A549 (cell line): ENCODE measurements around the gene NPR3. TPM values are rescaled to one million over a fixed set of nuclear protein-coding genes. Genes with fewer than 3 reads are reported as not detected.

ENCODE experiments used
- ATAC-seq, 2 experiments: fragments of 200-7000 bp in 1 of 2; fragments of >200 bp in 1 of 2; cut with Nextera tagmentation in 1 of 2; cut with Tn5 transposase in 1 of 2; 3 replicates each; pipeline versions ENCODE4 v1.8.0 to v1.9.1; 2018 to 2020; ENCODE audit warnings: mild to moderate bottlenecking in 1 of 2, moderate library complexity in 1 of 2
- CTCF ChIA-PET: fragments of 300-600 bp; sonication (Branson Sonifier 250); formaldehyde crosslinking; extraction: SDS; loops from one replicate; lab custom pipeline; 2021; ENCODE audit warnings: antibody characterized with exemption, inconsistent platforms; lab: Yijun Ruan, JAX
- POLR2A ChIA-PET: fragments of 350-600 bp; formaldehyde crosslinking; extraction: SDS; loops from one replicate; lab custom pipeline; 2021; ENCODE audit warnings: antibody characterized with exemption, inconsistent platforms; lab: Yijun Ruan, JAX
- DNase-seq, 2 experiments: peaks; one replicate each; pipeline versions ENCODE4 v3.0.0 to v3.0.0-alpha.2; 2011 to 2016; ENCODE audit warnings: low read depth in 1 of 2, low spot score in 1 of 2
- FAIRE-seq: peaks from 2 replicates; lab custom pipeline; 2011; peaks lifted over from hg19 to GRCh38; lab: Jason Lieb, UNC
- H3K27ac ChIP-seq, 2 experiments: fragments of >200 bp; sonication (Bioruptor Twin); formaldehyde crosslinking; 3 replicates each; pipeline ENCODE4 v1.5.1; 2016 to 2017
- H3K4me1 ChIP-seq: fragments of >200 bp; sonication (Bioruptor Twin); formaldehyde crosslinking; 3 replicates; pipeline ENCODE4 v1.6.1; 2016
- H3K4me2 ChIP-seq: fragments of >200 bp; sonication (Bioruptor Twin); formaldehyde crosslinking; 3 replicates; pipeline ENCODE4 v1.6.1; 2016
- H3K4me3 ChIP-seq: fragments of >200 bp; sonication (Bioruptor Twin); formaldehyde crosslinking; 3 replicates; pipeline ENCODE4 v1.5.1; 2016
- H3K9me3 ChIP-seq: fragments of >200 bp; sonication (Bioruptor Twin); formaldehyde crosslinking; 3 replicates; pipeline ENCODE4 v1.6.1; 2016
- BHLHE40 ChIP-seq: IDR thresholded peaks from 2 replicates; pipeline ENCODE4 v1.6.1; 2012; ENCODE audit warnings: low read depth, low read length, inconsistent platforms
- CEBPB ChIP-seq, 2 experiments: fragments of >200 bp in 1 of 2; sonication (Bioruptor Twin) in 1 of 2; formaldehyde crosslinking in 1 of 2; IDR thresholded peaks; 2 replicates each; pipeline ENCODE4 v1.6.1; 2012 to 2016
- CHD2 ChIP-seq: fragments of 150-350 bp; IDR thresholded peaks from 2 replicates; pipeline ENCODE4 v1.6.1; 2014; ENCODE audit warnings: low read length; ENCODE audit not compliant: partially characterized antibody
- EHF ChIP-seq: fragments of 250-450 bp; sonication (Bioruptor Pico); IDR thresholded peaks from 2 replicates; pipeline ENCODE4 v1.5.0; 2020; ENCODE audit warnings: mild to moderate bottlenecking
- EHMT2 ChIP-seq: fragments of 200-600 bp; sonication (generic); IDR thresholded peaks from 2 replicates; pipeline ENCODE4 v1.6.1; 2016; ENCODE audit warnings: antibody characterized with exemption, low read depth, mild to moderate bottlenecking, moderate library complexity
- EP300 ChIP-seq, 2 experiments: fragments of >200 bp; sonication (Bioruptor Twin); formaldehyde crosslinking; IDR thresholded peaks; 2 replicates in 1 of 2; 3 replicates in 1 of 2; pipeline ENCODE4 v1.6.1; 2016 to 2017
- ESRRA ChIP-seq: fragments of 150-350 bp; IDR thresholded peaks from 2 replicates; pipeline ENCODE4 v1.6.1; 2014; ENCODE audit warnings: mild to moderate bottlenecking, low read length, borderline replicate concordance
- FOSB ChIP-seq: fragments of 250-450 bp; sonication (Bioruptor Pico); IDR thresholded peaks from 2 replicates; pipeline ENCODE4 v1.5.0; 2020; ENCODE audit warnings: mild to moderate bottlenecking, moderate library complexity
- FOSL2 ChIP-seq, 2 experiments: fragments of 450-650 bp in 1 of 2; fragments of >200 bp in 1 of 2; sonication (Bioruptor Twin) in 1 of 2; formaldehyde crosslinking; IDR thresholded peaks; 2 replicates each; pipeline versions ENCODE4 v1.5.0 to v1.6.1; 2016 to 2020; ENCODE audit warnings: mild to moderate bottlenecking in 1 of 2, moderate library complexity in 1 of 2
- FOXS1 ChIP-seq: fragments of 250-450 bp; sonication (Bioruptor Pico); IDR thresholded peaks from 2 replicates; pipeline ENCODE4 v1.5.0; 2020; ENCODE audit warnings: mild to moderate bottlenecking, moderate library complexity
- GATA3 ChIP-seq: IDR thresholded peaks from 2 replicates; pipeline ENCODE4 v1.6.1; 2012; ENCODE audit warnings: borderline replicate concordance
- HDAC2 ChIP-seq: fragments of 200-600 bp; sonication (generic); IDR thresholded peaks from 2 replicates; pipeline ENCODE4 v1.6.1; 2016
- HEYL ChIP-seq: fragments of 250-450 bp; sonication (Bioruptor Pico); IDR thresholded peaks from 2 replicates; pipeline ENCODE4 v1.8.0; 2021; ENCODE audit warnings: mild to moderate bottlenecking, moderate library complexity
- HOXB5 ChIP-seq: fragments of 250-450 bp; sonication (Bioruptor Pico); IDR thresholded peaks from 2 replicates; pipeline ENCODE4 v1.5.0; 2020; ENCODE audit warnings: mild to moderate bottlenecking, moderate library complexity
- JUN ChIP-seq, 2 experiments: fragments of >200 bp; sonication (Bioruptor Twin); formaldehyde crosslinking; IDR thresholded peaks; 2 replicates in 1 of 2; 3 replicates in 1 of 2; pipeline ENCODE4 v1.6.1; 2016 to 2017
- JUNB ChIP-seq: fragments of >200 bp; sonication (Bioruptor Twin); formaldehyde crosslinking; IDR thresholded peaks from 2 replicates; pipeline ENCODE4 v1.6.1; 2016
- MAFK ChIP-seq: fragments of 450-650 bp; IDR thresholded peaks from 2 replicates; pipeline ENCODE4 v1.6.1; 2014; ENCODE audit not compliant: partially characterized antibody
- MAZ ChIP-seq: fragments of 150-350 bp; IDR thresholded peaks from 2 replicates; pipeline ENCODE4 v1.6.1; 2014; ENCODE audit warnings: antibody characterized with exemption, low read depth, low read length, borderline replicate concordance
- MYC ChIP-seq: IDR thresholded peaks from 2 replicates; pipeline ENCODE4 v1.6.1; 2012; ENCODE audit warnings: mild to moderate bottlenecking, inconsistent platforms, low read length, improper control_type of control experiment, borderline replicate concordance
- NPAS2 ChIP-seq: fragments of 250-450 bp; sonication (Bioruptor Pico); IDR thresholded peaks from 2 replicates; pipeline ENCODE4 v1.8.0; 2022; ENCODE audit warnings: mild to moderate bottlenecking, moderate library complexity, borderline replicate concordance
- NR3C1 ChIP-seq: fragments of >200 bp; sonication (Bioruptor Twin); formaldehyde crosslinking; IDR thresholded peaks from 3 replicates; pipeline ENCODE4 v1.6.1; 2017
- RAD21 ChIP-seq, 2 experiments: fragments of >200 bp in 1 of 2; sonication (Bioruptor Twin) in 1 of 2; formaldehyde crosslinking in 1 of 2; IDR thresholded peaks in 1 of 2; conservative IDR thresholded peaks in 1 of 2; 2 replicates in 1 of 2; 3 replicates in 1 of 2; pipeline ENCODE4 v1.6.1; 2012 to 2018; ENCODE audit warnings: inconsistent platforms in 1 of 2
- RARB ChIP-seq: fragments of 250-450 bp; sonication (Bioruptor Pico); IDR thresholded peaks from 2 replicates; pipeline ENCODE4 v1.8.0; 2021; ENCODE audit warnings: mild to moderate bottlenecking, moderate library complexity
- RCOR1 ChIP-seq: fragments of 150-350 bp; IDR thresholded peaks from 2 replicates; pipeline ENCODE4 v1.6.1; 2014; ENCODE audit warnings: antibody characterized with exemption, low read length, low read depth
- RNF2 ChIP-seq: fragments of 200-600 bp; sonication (generic); IDR thresholded peaks from 2 replicates; pipeline ENCODE4 v1.6.1; 2016; ENCODE audit warnings: low read depth, mild to moderate bottlenecking, antibody characterized with exemption, moderate library complexity, borderline replicate concordance
- SREBF2 ChIP-seq: fragments of 450-650 bp; IDR thresholded peaks from 2 replicates; pipeline ENCODE4 v1.6.1; 2014; ENCODE audit warnings: mild to moderate bottlenecking, moderate library complexity
- ZFP36 ChIP-seq: fragments of 450-650 bp; IDR thresholded peaks from 2 replicates; pipeline ENCODE4 v1.6.1; 2014; ENCODE audit warnings: borderline replicate concordance; ENCODE audit not compliant: partially characterized antibody
- ZNF302 ChIP-seq: fragments of 250-450 bp; sonication (Bioruptor Pico); IDR thresholded peaks from 2 replicates; pipeline ENCODE4 v1.9.0; 2021; ENCODE audit warnings: inconsistent platforms, mild to moderate bottlenecking, moderate library complexity
- ZSCAN20 ChIP-seq: fragments of 250-450 bp; sonication (Bioruptor Pico); IDR thresholded peaks from 2 replicates; pipeline ENCODE4 v1.8.0; 2022; ENCODE audit warnings: mild to moderate bottlenecking, moderate library complexity
- WGBS: methylation state at CpG from one replicate; pipeline ENCODE4 v1.1.6; 2017; ENCODE audit errors: missing lambda C conversion rate; 5-methylcytosine and 5-hydroxymethylcytosine counted together
- polyA plus RNA-seq, 4 experiments: library from polyadenylated mRNA; depleted of rRNA in 3 of 4; stranded (reverse); fragments of >200 nt; fragmentation: RNase III in 1 of 4; extraction: RNeasy Plus Mini Kit Qiagen cat#74134 plus additional on column Dnase treatment in 1 of 4; gene quantifications; 2 replicates in 3 of 4; 3 replicates in 1 of 4; pipeline ENCODE4 v1.2.3, GENCODE V29; 2011 to 2017
- TF ChIP-seq, protein P1 (sequence below): fragments of 250-450 bp; sonication (Bioruptor Pico); IDR thresholded peaks from 2 replicates; pipeline ENCODE4 v1.5.0; 2020; ENCODE audit warnings: low read depth, mild to moderate bottlenecking, moderate library complexity
- TF ChIP-seq, protein P2 (sequence below): IDR thresholded peaks from 2 replicates; pipeline ENCODE4 v1.6.1; 2012
- TF ChIP-seq, protein P3 (sequence below): IDR thresholded peaks from 2 replicates; pipeline ENCODE4 v1.6.1; 2012; ENCODE audit warnings: low read depth, borderline replicate concordance
- TF ChIP-seq, protein P4 (sequence below): fragments of >200 bp; sonication (Bioruptor Twin); formaldehyde crosslinking; IDR thresholded peaks from 2 replicates; pipeline ENCODE4 v1.6.1; 2016

Gene NPR3
- polyA plus RNA-seq, 2 of the 4 experiments (the other 2 are of a cell fraction), result 16.4 to 18.6 TPM

DNA sequence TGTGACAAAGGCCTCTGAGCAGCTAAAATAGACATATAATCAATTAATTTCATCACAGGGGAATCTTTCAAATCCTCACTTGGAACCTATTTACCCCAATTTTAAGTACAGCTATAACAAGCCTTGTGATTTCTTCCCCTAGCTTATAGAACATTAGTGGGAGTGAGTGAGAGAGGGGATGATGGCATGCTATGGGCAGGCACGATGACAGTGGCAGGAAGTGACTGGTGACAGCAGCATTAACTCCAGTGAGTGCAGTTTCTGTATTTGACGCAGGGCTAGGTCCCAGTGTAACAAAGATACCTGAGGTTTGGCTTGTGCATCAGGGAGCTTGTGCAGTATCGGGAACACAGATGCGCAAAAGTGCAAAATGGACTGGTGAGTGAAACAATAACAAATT lies 54.1 kb downstream of the NPR3 start:
- H3K27ac ChIP-seq, result peak overlapping the region; percentile 95 to 98
- H3K9me3 ChIP-seq, result peaks cover 16% of the 10 kb centered on the region
- H3K4me1 ChIP-seq, result peaks cover 55% of the 10 kb centered on the region
- POLR2A ChIA-PET, result no interaction called here
- DNase-seq (no peak), FAIRE-seq (no peak), ATAC-seq (no peak)
- no peak overlapping the region for H3K4me3 ChIP-seq
- CTCF ChIA-PET, result interaction anchor here (1.0 to 3.3 kb wide), 2 partner anchors 55 to 88 kb away, joined by 3 to 13 read pairs; partner anchors contain the start of gene NPR3
- WGBS, result 90% methylated on average over 4 of the region's 4 CpGs
- TF ChIP-seq JUNB (no peak), MYC (no peak), ZFP36 (no peak), EHF (CRISPR knock-in tag) (no peak), RCOR1 (no peak), SREBF2 (no peak), ESRRA (no peak), CEBPB (IDR thresholded peaks at IDR 0.05) (no peak), EHMT2 (no peak), MAZ (no peak), NR3C1 (no peak), ZNF302 (CRISPR knock-in tag) (no peak), NPAS2 (no peak), GATA3 (no peak), CHD2 (no peak)
- TF ChIP-seq, protein P1, sequence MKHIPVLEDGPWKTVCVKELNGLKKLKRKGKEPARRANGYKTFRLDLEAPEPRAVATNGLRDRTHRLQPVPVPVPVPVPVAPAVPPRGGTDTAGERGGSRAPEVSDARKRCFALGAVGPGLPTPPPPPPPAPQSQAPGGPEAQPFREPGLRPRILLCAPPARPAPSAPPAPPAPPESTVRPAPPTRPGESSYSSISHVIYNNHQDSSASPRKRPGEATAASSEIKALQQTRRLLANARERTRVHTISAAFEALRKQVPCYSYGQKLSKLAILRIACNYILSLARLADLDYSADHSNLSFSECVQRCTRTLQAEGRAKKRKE (CRISPR knock-in tag), result no peak
- no peak overlapping the region for H3K4me2 ChIP-seq

DNA sequence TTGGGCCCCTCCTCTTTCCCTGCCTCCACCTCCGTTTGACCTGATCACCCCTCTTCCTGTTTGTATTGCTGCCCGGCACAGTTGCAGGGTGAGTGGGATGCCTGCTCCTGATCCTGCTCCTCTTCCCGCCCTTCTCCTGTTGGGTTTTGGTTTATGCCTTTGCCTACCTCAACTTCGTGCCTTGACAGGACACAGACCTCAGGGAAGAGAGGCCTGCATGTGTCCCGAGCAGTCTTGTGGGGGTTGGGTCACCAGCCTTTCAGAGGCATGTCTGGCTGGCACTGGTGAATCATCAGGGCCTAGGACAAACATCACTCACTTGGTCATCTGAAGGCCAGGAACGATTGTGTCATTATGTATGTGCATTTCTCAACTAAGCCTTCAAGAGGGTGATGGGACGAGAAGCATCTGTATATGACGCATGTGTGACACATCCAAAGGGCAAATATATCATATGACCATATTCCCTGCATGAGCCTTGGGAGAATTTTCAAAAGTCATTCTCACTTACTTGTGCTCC lies 56.9 kb downstream of the NPR3 start:
- H3K27ac ChIP-seq, result peak overlapping the region; percentile 95 to 98
- peak overlapping the region; percentile 76 for H3K4me2 ChIP-seq
- FAIRE-seq (peak; percentile 100), DNase-seq (peak; percentile 96 to 99), ATAC-seq (peak; percentile 98 to 99)
- ChIA-PET POLR2A (no interaction called here), CTCF (interaction anchor here (1.3 kb wide), 1 partner anchor 149 kb away, joined by 3 read pairs; no protein-coding TSS in a partner anchor)
- peaks cover 7% of the 10 kb centered on the region; the same call in 1 of the 3 replicates for H3K9me3 ChIP-seq
- H3K4me3 ChIP-seq, result no peak overlapping the region; the same call in 2 of the 3 replicates
- WGBS, result 2% methylated on average over 8 of the region's 8 CpGs
- H3K4me1 ChIP-seq, result peaks cover 61% of the 10 kb centered on the region
- TF ChIP-seq BHLHE40, result no peak
- peak; percentile 99 for TF ChIP-seq JUNB
- no peak for TF ChIP-seq HDAC2
- TF ChIP-seq EP300 (IDR thresholded peaks at IDR 0.05), result peak; percentile 95 to 96; a peak in 4 of 5 replicates
- TF ChIP-seq HOXB5, result peak; percentile 95
- no peak for TF ChIP-seq RNF2
- TF ChIP-seq ESRRA, result no peak
- TF ChIP-seq, protein P1 (CRISPR knock-in tag), result peak; percentile 92
- TF ChIP-seq, protein P2, sequence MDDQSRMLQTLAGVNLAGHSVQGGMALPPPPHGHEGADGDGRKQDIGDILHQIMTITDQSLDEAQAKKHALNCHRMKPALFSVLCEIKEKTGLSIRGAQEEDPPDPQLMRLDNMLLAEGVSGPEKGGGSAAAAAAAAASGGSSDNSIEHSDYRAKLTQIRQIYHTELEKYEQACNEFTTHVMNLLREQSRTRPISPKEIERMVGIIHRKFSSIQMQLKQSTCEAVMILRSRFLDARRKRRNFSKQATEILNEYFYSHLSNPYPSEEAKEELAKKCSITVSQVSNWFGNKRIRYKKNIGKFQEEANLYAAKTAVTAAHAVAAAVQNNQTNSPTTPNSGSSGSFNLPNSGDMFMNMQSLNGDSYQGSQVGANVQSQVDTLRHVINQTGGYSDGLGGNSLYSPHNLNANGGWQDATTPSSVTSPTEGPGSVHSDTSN, result peak; percentile 53; the same call in 1 of the 2 replicates
- peak; percentile 13 to 62; a peak in 3 of 5 replicates for TF ChIP-seq RAD21 (conservative IDR thresholded peaks at IDR 0.05 in 1 of 2, IDR thresholded peaks at IDR 0.05 in 1 of 2)
- no peak for TF ChIP-seq ZFP36
- TF ChIP-seq MAZ, result no peak
- TF ChIP-seq RARB (CRISPR knock-in tag), result peak; percentile 82; the same call in 1 of the 2 replicates
- TF ChIP-seq HEYL, result peak; percentile 95
- TF ChIP-seq NPAS2, result peak; percentile 59; the same call in 1 of the 2 replicates
- peak; percentile 53; the same call in 1 of the 2 replicates for TF ChIP-seq FOXS1 (CRISPR knock-in tag)
- TF ChIP-seq JUN (IDR thresholded peaks at IDR 0.05), result peak; percentile 98
- peak; percentile 91 for TF ChIP-seq GATA3
- TF ChIP-seq CEBPB (IDR thresholded peaks at IDR 0.05), result peak; percentile 99
- TF ChIP-seq, protein P3, sequence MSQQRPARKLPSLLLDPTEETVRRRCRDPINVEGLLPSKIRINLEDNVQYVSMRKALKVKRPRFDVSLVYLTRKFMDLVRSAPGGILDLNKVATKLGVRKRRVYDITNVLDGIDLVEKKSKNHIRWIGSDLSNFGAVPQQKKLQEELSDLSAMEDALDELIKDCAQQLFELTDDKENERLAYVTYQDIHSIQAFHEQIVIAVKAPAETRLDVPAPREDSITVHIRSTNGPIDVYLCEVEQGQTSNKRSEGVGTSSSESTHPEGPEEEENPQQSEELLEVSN, result peak; percentile 91
- TF ChIP-seq, protein P4, sequence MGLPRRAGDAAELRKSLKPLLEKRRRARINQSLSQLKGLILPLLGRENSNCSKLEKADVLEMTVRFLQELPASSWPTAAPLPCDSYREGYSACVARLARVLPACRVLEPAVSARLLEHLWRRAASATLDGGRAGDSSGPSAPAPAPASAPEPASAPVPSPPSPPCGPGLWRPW, result peak; percentile 98
- peak; percentile 93 for TF ChIP-seq EHF (CRISPR knock-in tag)
- peak; percentile 99 for TF ChIP-seq FOSL2 (IDR thresholded peaks at IDR 0.05)
- TF ChIP-seq FOSL2 (CRISPR knock-in tag; IDR thresholded peaks at IDR 0.05), result peak; percentile 99
- peak; percentile 60 for TF ChIP-seq CHD2
- TF ChIP-seq MYC, result peak; percentile 80; the same call in 1 of the 2 replicates
- peak; percentile 84 for TF ChIP-seq ZSCAN20 (CRISPR knock-in tag)
- peak; percentile 50; the same call in 1 of the 2 replicates for TF ChIP-seq FOSB (CRISPR knock-in tag)
- peak; percentile 64 for TF ChIP-seq MAFK
